Activated T-helper 1 cell treated with anti-CD3 and anti-CD28 coated beads, Interleukin-12 subunit alpha, Interleukin-12 subunit beta, Interleukin-2, Interleukin-4 antibody, amounts not matched to agents 30 ng/mL and 10 ng/mL and 1 ng/mL, durations not matched to agents 14 hours and 24 hours and 36 hours (primary cell): ENCODE measurements around the gene TPMT. TPM values are rescaled to one million over a fixed set of nuclear protein-coding genes. Genes with fewer than 3 reads are reported as not detected.
A peak's percentile ranks its signal among the peaks of the same experiment; 100 is the strongest.
"Not testable (repeated sequence)": the region's sequence is repeated elsewhere in the genome, so short reads cannot be mapped to it uniquely, and the experiment has no call there.

Source experiments
- DNase-seq: peaks from one replicate; pipeline ENCODE4 v3.0.0; 2021; ENCODE audit warnings: low spot score
- H3K27ac Mint-ChIP-seq: one replicate; pipeline ENCODE4 v1.8.0; 2021; ENCODE audit warnings: mild to moderate bottlenecking, mixed read lengths
- H3K27me3 Mint-ChIP-seq: one replicate; pipeline ENCODE4 v1.8.0; 2022; ENCODE audit warnings: mild to moderate bottlenecking, moderate library complexity, mixed read lengths; ENCODE audit not compliant: insufficient read depth
- H3K36me3 Mint-ChIP-seq: one replicate; pipeline ENCODE4 v1.8.0; 2021; ENCODE audit warnings: low read depth, mixed read lengths
- H3K4me1 Mint-ChIP-seq: one replicate; pipeline ENCODE4 v1.8.0; 2021; ENCODE audit warnings: low read depth, mixed read lengths
- H3K4me3 Mint-ChIP-seq: one replicate; pipeline ENCODE4 v1.8.0; 2021; ENCODE audit warnings: mild to moderate bottlenecking, moderate library complexity, mixed read lengths
- H3K9me3 Mint-ChIP-seq: one replicate; pipeline ENCODE4 v1.8.0; 2021; ENCODE audit warnings: mixed read lengths
- intact Hi-C: fragments of 100-400 bp; cut with micrococcal nuclease; formaldehyde crosslinking; loops from one replicate; pipeline ENCODE4 v1.15.1; 2024
- total RNA-seq: library from RNA; stranded (reverse); gene quantifications from 2 replicates; pipeline ENCODE4 v1.2.3, GENCODE V29; 2022

The TPMT gene
- total RNA-seq, 1 donor from 2014 or later, result 1.3 TPM

DNA sequence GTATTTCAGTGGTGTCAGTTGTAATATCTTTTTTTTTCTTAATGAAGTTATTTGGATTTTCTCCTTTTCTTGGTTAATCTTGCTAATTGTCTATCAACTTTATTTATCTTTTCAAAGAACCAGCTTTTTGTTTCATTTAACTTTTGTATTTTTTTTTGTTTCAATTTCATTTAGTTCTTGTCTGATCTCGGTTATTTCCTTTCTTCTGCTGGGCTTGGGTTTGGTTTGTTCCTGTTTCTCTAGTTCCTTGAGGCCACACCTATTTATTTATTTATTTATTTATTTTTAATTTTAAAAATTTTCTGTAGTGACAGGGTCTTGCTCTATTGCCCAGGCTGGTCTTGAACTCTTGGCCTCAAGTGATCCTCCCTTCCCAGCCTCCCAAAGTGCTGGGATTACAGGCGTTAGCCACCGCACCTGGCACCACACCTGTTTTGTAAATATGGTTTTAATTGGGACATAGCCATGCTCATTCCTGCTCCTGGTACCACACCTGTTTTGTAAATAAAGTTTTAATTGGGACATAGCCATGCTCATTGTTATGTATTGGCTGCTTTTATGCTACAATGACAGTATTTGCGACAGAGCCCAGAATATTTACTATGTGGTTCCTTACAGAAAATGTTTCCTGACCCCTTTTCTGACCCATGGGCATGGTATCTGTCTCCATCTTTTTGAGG lies 22.5 kb upstream of the TPMT start:
- no peaks in the 10 kb centered on the region for H3K4me1 Mint-ChIP-seq
- no peak overlapping the region for H3K4me3 Mint-ChIP-seq
- no peaks in the 10 kb centered on the region for H3K9me3 Mint-ChIP-seq
- peaks cover 14% of the 10 kb centered on the region for H3K36me3 Mint-ChIP-seq
- intact Hi-C loops, result no loop called here
- peaks cover 2% of the 10 kb centered on the region for H3K27me3 Mint-ChIP-seq
- no peak for DNase-seq
- no peak overlapping the region for H3K27ac Mint-ChIP-seq

DNA sequence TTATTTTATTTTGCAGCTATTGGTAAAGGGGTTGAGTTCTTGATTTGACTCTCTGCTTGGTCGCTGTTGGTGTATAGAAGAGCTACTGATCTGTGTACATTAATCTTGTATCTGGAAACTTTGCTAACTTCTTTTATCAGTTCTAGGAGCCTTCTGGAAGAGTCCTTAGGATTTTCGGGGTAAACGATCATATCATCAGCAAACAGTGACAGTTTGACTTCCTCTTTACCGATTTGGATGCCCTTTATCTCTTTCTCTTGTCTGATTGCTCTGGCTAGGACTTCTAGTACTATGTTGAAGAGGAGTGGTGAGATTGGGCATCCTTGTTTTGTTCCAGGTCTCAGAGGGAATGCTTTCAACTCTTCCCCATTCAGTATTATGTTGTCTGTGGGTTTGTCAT lies 21.3 kb upstream of the TPMT start:
- intact Hi-C loops, H3K9me3 Mint-ChIP-seq, H3K27ac Mint-ChIP-seq, H3K27me3 Mint-ChIP-seq, DNase-seq, H3K4me1 Mint-ChIP-seq, H3K4me3 Mint-ChIP-seq: not testable (repeated sequence)
- H3K36me3 Mint-ChIP-seq, result peaks cover 17% of the 10 kb centered on the region

DNA sequence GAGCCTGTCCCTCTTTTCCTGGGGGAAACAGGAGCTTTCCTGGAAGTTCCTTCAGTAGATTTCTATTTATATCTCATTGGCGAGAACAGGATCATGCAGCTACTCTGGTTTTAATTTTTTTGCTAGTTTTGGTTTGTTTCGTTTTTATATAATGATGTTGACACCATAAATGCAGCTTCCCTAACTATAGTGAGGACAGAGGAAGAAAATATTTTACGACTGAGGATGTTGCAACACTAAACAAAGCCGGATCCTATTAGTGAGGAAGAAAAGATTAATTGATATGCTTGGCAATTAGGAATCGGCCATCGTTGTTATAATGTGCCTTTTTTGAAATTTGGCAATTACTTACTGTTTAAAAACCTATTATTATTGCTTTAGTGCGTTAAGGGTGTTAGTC lies 17.0 kb upstream of the TPMT start:
- Mint-ChIP-seq H3K36me3 (peaks cover 25% of the 10 kb centered on the region), H3K4me1 (no peaks in the 10 kb centered on the region), H3K9me3 (peaks cover 9% of the 10 kb centered on the region), H3K27me3 (peaks cover 2% of the 10 kb centered on the region), H3K4me3 (no peak overlapping the region), H3K27ac (no peak overlapping the region)
- intact Hi-C loops, result no loop called here
- no peak for DNase-seq

DNA sequence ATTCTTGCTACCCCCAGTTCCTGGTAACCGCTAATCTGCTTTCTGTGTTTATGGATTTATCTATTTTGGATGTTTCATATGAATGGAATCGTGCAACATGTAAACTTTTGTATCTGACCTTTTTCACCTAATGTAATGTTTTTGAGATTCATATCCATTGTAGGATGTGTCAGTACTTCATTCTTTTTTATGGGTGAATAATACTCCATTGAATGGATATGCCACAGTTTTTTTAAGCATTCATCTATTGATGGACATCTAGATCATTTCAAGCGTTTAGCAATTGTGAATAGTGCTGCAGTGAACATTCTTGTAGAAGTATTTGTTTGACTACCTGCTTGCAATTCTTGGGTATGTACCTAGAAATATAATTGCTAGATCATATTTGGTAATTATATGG lies 13.4 kb upstream of the TPMT start:
- DNase-seq, result no peak
- intact Hi-C loops, result no loop called here
- H3K4me3 Mint-ChIP-seq, result no peak overlapping the region
- no peaks in the 10 kb centered on the region for H3K27me3 Mint-ChIP-seq
- no peaks in the 10 kb centered on the region for H3K4me1 Mint-ChIP-seq
- peaks cover 9% of the 10 kb centered on the region for H3K9me3 Mint-ChIP-seq
- H3K27ac Mint-ChIP-seq, result no peak overlapping the region
- peaks cover 13% of the 10 kb centered on the region for H3K36me3 Mint-ChIP-seq

DNA sequence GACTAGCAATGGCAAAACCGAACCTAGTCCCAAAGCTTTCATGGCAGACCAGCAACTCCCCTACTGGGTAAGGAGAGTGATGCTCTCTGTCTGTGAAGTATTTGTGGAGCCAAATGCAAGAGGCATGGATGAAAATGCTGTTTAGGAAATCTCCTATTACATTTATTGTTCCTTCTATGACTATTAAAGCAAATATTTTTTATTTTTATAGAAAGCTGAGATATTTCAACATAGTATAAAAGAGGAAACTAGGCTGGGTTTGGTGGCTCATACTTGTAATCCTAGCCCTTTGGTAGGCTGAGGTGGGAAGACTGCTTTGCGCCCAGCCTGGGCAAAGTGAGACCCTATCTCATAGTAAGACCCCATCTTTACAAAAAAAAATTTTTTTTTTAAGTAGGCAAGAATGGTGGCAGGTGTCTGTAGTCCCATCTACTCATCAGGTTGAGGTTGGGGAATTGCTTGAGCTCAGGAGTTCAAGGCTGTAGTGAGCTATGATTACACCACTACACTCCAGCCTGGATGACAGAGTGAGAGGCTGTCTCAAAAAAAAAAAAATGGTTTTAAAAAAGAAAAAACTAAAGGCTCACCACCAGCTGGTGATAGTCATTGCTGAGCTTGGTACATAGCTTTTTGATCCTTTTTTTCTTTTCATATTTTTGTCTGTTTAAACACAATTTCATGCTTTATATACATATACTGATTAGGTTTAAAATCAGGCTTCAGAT lies 11.6 kb upstream of the TPMT start:
- Mint-ChIP-seq H3K9me3 (peaks cover 9% of the 10 kb centered on the region), H3K27me3 (no peaks in the 10 kb centered on the region), H3K4me1 (peaks cover 2% of the 10 kb centered on the region), H3K4me3 (no peak overlapping the region), H3K36me3 (peaks cover 15% of the 10 kb centered on the region), H3K27ac (no peak overlapping the region)
- intact Hi-C loops, result no loop called here
- no peak for DNase-seq

DNA sequence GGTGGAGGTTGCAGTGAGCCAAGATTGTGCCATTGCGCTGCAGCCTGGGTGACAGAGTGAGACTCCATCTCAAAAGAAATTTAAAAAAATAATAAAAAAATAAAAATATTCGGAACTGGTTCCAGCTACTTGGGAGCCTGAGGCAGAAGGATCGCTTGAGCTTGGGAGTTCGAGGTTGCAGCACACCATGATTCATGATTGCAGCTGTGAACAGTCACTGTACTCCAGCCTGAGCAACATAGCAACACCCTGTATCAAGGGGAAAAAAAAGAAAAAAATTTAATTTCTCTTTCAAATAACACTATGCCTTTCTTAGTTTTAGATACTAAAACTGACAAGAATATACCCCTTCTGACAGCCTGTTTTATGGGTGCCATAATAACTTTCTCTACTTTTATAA lies 10.9 kb upstream of the TPMT start:
- DNase-seq, result no peak
- Mint-ChIP-seq H3K9me3 (peaks cover 9% of the 10 kb centered on the region), H3K4me3 (no peak overlapping the region), H3K36me3 (peaks cover 16% of the 10 kb centered on the region), H3K4me1 (peaks cover 9% of the 10 kb centered on the region), H3K27me3 (no peaks in the 10 kb centered on the region), H3K27ac (no peak overlapping the region)
- intact Hi-C loops, result no loop called here

DNA sequence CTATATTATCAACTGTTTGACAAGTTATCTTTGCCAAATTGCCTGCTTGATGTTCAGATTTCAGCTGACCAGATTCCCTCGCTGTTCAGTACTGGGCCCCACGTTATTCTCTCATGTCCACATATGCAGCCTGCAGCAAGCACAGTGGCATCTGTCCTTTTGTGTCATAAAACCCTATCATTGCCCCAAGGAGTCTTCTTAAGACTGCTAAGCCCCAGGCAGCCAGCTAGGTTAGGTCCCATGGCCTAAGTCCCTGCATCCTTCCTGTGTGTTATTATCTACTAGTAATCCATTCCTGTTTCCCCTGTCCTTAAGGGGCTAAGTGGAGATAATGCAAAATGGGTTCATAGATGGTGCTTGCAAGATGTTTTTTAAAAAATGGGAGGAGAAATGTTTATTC lies 7.5 kb upstream of the TPMT start:
- intact Hi-C loops, result no loop called here
- H3K4me3 Mint-ChIP-seq, result no peak overlapping the region
- no peaks in the 10 kb centered on the region for H3K27me3 Mint-ChIP-seq

DNA sequence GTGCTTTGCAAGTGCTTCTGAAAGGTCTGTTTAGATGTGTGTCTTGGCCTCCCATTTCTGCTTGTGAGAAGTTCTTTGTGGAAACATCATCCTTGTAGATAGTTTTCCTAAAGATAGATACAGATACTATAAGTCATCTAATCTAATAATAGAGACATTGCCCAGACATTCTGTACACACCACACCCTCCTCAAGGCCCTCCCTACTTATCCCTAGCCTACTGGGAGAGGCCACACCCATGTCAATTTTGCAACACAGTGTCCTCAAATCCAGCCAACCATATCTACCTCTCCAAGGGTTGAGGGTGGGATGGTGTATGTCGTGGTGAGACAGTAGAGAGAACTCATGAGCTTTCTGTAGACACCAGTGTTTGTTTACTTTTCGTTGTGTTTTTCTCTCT lies 6.6 kb upstream of the TPMT start:
- peaks cover 2% of the 10 kb centered on the region for H3K27me3 Mint-ChIP-seq
- peaks cover 11% of the 10 kb centered on the region for H3K4me1 Mint-ChIP-seq
- H3K36me3 Mint-ChIP-seq, result peaks cover 12% of the 10 kb centered on the region

More for the DNA sequence above, 7.5 kb upstream of the TPMT start:
- Mint-ChIP-seq H3K36me3 (peaks cover 12% of the 10 kb centered on the region), H3K9me3 (no peaks in the 10 kb centered on the region), H3K27ac (no peak overlapping the region), H3K4me1 (peaks cover 10% of the 10 kb centered on the region)
- no peak for DNase-seq

DNA sequence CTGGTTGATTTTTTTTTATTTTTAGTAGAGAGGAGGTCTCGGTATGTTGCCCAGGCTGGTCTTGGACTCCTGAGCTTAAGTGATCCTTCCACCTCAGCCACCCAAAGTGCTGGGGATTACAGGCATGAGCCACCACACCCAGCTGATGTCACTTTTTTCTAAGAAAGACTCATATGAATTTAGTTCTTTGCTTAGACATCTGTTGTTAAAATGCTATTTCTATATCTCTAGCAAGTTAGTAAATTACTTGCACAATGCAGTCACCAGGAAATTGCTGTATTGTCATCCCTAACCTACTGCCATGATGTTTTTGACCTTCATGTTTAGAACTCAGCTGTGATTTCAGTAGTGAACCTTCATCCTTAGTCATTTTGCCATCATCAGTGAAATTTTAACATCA lies 6.0 kb upstream of the TPMT start:
- Mint-ChIP-seq H3K4me1 (peaks cover 16% of the 10 kb centered on the region), H3K4me3 (no peak overlapping the region), H3K9me3 (no peaks in the 10 kb centered on the region), H3K27me3 (peaks cover 2% of the 10 kb centered on the region), H3K36me3 (peaks cover 15% of the 10 kb centered on the region), H3K27ac (no peak overlapping the region)
- intact Hi-C loops, result no loop called here
- no peak for DNase-seq

More for the DNA sequence above, 6.6 kb upstream of the TPMT start:
- Mint-ChIP-seq H3K9me3 (no peaks in the 10 kb centered on the region), H3K4me3 (no peak overlapping the region), H3K27ac (no peak overlapping the region)
- DNase-seq, result no peak
- intact Hi-C loops, result no loop called here

DNA sequence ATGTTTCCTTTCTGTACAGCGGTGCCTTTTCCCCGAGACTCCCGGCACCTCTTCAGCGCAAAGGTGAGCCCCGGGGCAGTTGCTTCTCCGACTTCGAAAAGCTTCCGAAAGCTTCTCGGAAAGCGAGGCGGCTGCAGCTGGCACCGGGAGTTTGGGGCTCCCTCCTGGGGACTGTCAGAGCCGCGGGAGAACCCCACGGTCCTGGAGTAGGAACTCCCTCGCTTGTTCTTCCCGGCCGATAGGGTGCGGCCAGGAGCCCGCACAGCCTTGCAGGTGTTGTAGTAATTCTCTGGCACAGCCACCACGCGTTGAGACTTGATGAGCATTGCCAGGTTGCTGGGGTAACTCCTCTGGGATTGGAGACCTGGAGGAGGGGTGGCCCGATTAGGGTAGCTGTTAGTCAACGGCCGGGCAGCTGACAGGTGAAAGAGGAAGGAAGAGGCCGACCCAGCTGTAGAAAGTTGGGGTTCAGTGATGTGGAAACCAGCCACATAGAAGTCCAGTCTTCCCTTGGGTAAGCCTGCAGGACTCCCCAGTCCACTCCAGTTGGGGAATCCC lies 1.1 kb upstream of the TPMT start:
- Mint-ChIP-seq H3K4me3 (peak overlapping the region; percentile 92), H3K27me3 (peaks cover 9% of the 10 kb centered on the region), H3K36me3 (peaks cover 9% of the 10 kb centered on the region), H3K9me3 (no peaks in the 10 kb centered on the region), H3K4me1 (peaks cover 27% of the 10 kb centered on the region), H3K27ac (peak overlapping the region; percentile 67)
- DNase-seq, result peak; percentile 30
- intact Hi-C loops, result loop anchor here (1.0 to 5.0 kb wide), 6 partner anchors 33 to 555 kb away; partner anchors contain the start of genes FAM8A1, NHLRC1 and NUP153

DNA sequence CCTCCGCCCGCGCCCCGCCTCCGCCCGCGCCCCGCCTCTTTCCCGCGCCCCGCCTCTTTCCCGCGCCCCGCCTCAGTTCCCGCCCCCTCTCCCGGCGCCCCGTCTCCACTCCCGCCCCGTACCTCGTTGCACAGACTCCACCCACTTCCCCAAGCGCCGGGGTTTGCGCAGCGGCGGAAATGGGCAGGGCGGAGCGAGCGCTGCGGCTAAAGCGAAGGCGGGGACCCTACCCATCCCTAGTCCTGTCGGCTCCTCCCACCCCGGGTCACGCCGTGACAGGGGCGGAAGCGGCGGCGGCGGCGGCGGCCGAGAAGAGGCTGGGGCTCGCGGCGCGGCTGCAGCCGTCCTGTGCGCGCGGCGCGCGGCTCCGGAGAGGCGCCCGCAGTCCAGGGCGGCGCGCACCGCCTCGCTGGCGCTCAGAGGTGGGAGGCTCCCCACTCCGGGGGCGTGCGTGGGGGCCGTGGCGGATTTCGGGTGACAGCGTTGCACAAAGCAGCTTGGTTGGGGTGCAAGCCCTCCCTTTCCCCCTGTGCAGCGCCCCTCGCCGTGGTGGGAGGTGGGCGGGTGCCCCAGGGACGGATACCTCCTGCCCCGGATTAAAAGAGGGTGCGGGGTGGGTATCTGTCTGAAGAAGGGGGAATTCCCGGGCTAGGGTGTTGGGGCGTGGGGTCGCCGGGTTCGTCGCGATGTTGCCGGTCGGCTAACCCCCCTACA lies 430 bp upstream of the TPMT start, which contains the start of gene KDM1B:
Gene KDM1B, plus strand, starts transcription at position 273 of the 714 bp plus-strand sequence. CDS start 4,474 bp downstream, outside the sequence.
- H3K27ac Mint-ChIP-seq, result peak within 1 kb of the TSS; percentile 92

DNA sequence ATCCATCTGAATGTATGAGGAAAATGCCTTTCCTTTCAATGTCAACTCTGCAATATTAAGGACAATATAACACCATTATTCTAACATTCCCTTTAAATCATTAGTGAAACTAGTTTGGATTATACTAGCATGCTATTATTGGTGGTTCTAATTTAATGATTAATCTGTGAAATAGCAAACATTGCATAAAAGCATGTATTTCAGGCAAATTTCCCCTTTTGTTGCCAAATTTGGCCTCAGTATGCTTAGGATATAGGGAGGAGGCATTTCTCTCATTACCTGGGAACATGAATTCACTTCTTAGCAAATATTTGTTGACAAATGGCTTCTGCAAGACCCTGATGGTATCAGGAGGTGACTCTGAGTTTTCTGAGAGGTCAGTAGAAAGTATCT lies 1.6 kb downstream of the TPMT start:
- no peak overlapping the region for H3K27ac Mint-ChIP-seq
- peaks cover 24% of the 10 kb centered on the region for H3K4me1 Mint-ChIP-seq
- DNase-seq, result no peak
- H3K36me3 Mint-ChIP-seq, result peaks cover 6% of the 10 kb centered on the region
- no peaks in the 10 kb centered on the region for H3K9me3 Mint-ChIP-seq
- peaks cover 9% of the 10 kb centered on the region for H3K27me3 Mint-ChIP-seq
- intact Hi-C loops, result no loop called here
- H3K4me3 Mint-ChIP-seq, result no peak overlapping the region

More for the DNA sequence above, 430 bp upstream of the TPMT start, which contains the start of gene KDM1B:
- H3K36me3 Mint-ChIP-seq, result peaks cover 9% of the 10 kb centered on the region
- intact Hi-C loops, result loop anchor here (1.0 to 5.0 kb wide), 6 partner anchors 33 to 555 kb away; partner anchors contain the start of genes FAM8A1, NHLRC1 and NUP153
- H3K9me3 Mint-ChIP-seq, result no peaks in the 10 kb centered on the region
- H3K4me1 Mint-ChIP-seq, result peaks cover 24% of the 10 kb centered on the region
- peaks cover 9% of the 10 kb centered on the region for H3K27me3 Mint-ChIP-seq
- peak within 1 kb of the TSS; percentile 92 for H3K4me3 Mint-ChIP-seq
- DNase-seq, result peak; percentile 99
